HG03460 (cell line): ENCODE measurements around the gene PEX5L.
"Not testable (repeated sequence)": the region's sequence is repeated elsewhere in the genome, so short reads cannot be mapped to it uniquely, and the experiment has no call there.

Source experiments
- ATAC-seq: cut with Tn5 transposase; IDR thresholded peaks from one replicate; pipeline ENCODE4 v1.9.1; 2021; ENCODE audit not compliant: unreplicated experiment

PEX5L gene

DNA sequence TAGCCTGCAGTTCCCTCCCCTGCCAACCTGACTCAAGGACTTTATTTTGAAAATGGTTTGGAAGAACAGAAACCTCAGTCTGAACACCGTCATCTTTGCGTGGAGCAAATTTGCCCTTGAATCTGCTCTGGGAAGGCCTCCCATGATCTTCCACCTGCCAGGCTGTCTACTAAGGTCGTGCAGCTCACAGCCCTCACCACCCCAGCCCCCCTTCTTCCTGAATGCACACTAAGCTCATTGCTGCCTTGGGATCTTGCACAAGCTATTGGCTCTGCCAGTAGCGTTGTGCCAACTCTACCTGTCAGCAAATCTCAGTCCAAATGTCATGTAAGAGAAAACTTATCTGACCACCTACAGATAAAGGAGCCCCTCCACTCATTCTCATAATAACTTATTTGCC, 242.4 kb downstream of the PEX5L start:
- no peak for ATAC-seq

- no peak for ATAC-seq
Observed at GRCh38 chr3:179791793-179792192, 244.9 kb downstream of the PEX5L start.

- ATAC-seq: no peak
Observed at GRCh38 chr3:179788996-179789395, 247.7 kb downstream of the PEX5L start.

DNA sequence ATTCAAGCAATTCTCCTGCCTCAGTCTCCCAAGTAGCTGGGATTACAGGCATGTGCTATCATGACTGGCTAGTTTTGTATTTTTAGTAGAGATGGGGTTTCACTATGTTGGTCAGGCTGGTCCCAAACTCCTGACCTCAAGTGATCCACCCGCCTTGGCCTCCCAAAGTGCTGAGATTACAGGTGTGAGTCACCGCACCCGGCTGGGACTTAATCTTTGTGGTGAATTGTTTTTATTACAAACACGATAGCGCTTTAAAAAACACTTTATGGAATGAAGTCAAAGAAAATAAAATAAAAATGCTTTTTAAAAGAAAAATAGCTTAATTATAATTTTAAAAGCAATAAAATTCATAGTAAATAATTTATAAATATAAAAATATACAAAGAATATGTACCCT, 253.9 kb downstream of the PEX5L start:
- not testable (repeated sequence) for ATAC-seq

DNA sequence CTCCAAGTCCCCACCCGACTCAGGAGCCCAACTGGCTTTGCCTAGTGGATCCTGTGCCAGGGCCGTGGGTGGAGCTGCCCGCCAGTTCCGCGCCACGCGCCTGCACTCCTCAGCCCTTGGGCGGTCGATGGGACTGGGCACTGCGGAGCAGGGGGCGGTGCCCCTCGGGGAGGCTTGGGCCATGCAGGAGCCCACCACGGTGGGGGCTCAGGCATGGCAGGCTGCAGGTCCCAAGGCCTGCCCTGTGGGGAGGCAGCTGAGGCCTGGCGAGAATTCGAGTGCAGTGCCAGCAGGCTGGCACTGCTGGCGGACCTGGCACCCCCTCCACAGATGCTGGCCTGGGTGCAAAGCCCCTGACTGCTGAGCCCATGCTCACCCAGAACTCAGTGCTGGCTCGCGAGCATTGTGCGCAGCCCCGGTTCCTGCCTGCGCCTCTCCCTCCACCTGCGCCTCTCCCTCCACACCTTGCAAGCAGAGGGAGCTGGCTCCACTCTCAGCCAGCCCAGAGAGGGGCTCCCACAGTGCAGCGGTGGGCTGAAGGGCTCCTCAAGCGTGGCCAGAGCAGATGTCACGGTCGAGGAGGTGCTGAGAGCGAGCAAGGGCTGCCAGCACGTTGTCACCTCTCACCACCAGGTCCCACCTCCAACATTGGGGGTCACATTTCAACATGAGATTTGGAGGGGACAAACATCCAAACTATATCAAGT, 261.2 kb downstream of the PEX5L start:
- ATAC-seq: no peak

DNA sequence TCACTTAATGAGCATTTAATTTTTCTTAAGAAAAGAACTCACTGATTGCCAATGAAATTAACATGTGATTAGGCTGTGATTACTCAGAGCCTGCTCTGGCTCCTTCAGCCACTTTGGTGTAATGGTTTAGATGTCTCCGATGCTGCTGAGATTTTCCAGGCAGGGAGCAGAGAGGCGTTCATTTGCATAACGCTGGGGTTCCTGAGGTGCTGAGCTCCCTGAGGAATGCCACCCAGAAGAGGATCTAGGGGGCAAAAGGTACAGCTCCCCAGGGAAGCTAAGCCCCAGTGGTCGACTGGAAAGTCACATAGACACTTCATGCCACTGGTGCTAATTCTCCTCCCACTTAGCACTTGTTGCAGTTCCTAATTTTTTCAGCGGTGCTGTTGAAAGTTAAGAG, 264.4 kb downstream of the PEX5L start:
- no peak for ATAC-seq

GRCh38 chr3:179771797-179772196, 264.9 kb downstream of the PEX5L start:
- ATAC-seq: no peak

- no peak for ATAC-seq
Observed at GRCh38 chr3:179769411-179770247, 267.1 kb downstream of the PEX5L start.

- no peak for ATAC-seq
Observed at GRCh38 chr3:179768080-179768479, 268.7 kb downstream of the PEX5L start.

DNA sequence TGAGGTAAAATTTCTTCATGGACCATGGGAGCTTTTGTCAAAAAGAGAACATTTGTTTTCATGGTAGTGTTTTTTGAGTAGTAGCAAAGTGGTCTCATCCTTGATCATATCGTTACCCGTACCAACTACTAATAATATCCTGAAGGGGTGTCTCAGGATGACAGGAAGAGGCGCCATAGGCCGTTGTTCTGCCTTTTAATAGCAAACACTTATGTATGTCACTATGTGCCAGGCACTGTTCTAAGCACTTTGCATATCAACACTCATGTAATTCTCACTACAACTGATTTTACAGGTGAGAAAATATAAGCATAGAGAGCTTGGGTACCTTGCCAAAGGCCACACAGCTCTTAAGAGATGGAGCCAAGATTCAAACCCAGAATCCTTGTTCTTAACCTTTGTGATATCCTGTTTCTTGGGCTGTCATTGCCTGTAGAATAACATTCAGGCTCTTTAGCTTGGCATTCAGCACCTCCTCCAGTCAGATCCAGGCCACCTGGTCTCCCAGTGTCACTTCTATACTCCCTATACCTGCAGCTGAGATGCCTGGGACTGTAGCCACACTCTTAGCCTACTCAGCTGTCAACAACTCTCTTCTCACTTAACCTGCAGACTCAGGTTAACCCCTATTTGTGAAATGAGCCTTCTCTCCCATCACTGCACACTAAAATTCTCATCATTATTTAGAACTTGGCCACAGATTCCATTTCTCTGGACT, 270.2 kb downstream of the PEX5L start:
- ATAC-seq: no peak

- ATAC-seq: no peak
Observed at GRCh38 chr3:179765396-179765795, 271.3 kb downstream of the PEX5L start.

- no peak for ATAC-seq
Observed at GRCh38 chr3:179760944-179761343, 275.8 kb downstream of the PEX5L start.

DNA sequence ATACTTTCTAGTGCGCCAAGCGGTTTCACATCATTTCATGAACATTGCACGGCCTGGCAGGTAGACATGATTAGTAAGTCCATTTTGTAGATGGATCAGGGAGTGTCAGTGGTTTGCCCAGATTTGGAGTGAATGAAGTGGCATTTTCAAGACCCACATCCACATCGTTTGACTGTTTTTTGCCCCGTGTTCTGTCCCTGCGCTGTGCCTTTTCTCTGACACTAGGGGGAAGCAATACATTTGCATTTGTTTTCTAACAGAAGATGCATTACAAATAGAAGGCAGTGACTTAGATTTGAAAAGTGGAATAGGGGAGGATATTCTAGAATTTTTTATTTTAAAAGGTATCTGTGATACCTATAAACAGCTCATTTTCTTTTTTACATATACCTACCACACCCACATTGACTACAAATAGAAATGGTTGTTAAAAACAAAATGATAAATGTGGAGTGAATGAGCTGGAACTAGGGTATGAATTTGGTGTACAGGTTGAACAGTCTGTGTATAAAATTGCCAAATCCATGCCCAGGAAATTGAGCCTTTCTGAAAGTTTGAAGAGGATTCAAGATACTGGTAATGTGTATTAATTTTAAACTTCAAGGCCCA, 285.9 kb downstream of the PEX5L start:
- no peak for ATAC-seq

DNA sequence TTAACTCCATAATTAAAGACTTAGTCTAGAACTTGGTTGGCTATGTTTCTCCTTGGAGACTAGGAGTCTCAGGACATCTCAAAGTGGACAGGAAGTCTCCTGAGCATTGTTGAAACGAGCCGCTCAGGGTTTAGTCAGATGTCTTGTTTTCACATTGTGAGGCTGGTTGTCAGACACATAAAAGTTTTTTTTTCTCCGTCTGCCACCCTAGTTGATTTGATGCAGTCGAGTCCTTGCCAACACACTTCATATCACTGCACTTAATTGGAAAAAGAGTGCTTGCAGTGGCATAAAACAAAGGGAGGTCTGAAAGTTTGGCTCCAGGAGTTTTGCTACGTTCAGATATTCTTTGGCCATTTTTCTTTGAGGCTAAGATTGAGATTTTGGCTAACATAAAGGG, 291.0 kb downstream of the PEX5L start:
- no peak for ATAC-seq

DNA sequence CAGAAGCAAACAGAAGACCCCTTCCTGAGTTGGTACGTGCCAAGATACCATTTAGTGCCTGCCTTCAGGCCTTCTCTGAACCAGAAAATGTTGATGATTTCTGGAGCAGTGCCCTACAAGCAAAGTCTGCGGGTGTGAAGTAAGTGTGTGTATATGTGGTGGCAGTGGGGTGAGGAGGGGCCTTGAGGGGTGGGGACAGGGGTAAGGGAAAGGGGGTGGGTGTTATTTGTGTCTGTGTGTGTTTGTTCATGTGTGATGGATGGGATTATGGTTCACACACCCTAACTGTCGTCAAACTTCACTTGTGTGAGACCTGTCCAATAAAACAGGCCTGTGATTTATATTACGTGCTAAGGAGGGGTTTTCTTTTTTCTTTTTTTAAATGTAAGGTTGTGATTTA, 291.7 kb downstream of the PEX5L start:
- no peak for ATAC-seq
